Endothelial cell of umbilical vein (primary cell): ENCODE data around the gene TRIM10. TPM values are rescaled to one million over a fixed set of nuclear protein-coding genes. Genes with fewer than 3 reads are reported as not detected.

ENCODE experiments used
- BruUV-seq: library from RNA; stranded (reverse); fragments of 400-500 nt; replicated peaks from 2 replicates; lab custom pipeline; 2021; lab: Mats Ljungman, UMichigan
- CTCF ChIA-PET: fragments of 300-600, 350-600 bp; sonication (Branson Sonifier 250); formaldehyde crosslinking; loops from one replicate; lab custom pipeline; 2021; ENCODE audit warnings: antibody characterized with exemption, inconsistent platforms; lab: Charles Lee
- POLR2A ChIA-PET: fragments of 300-600, 350-600 bp; sonication (Branson Sonifier 250); formaldehyde crosslinking; loops from one replicate; lab custom pipeline; 2021; ENCODE audit warnings: antibody characterized with exemption, inconsistent platforms; lab: Charles Lee
- DNase-seq: peaks from one replicate; pipeline ENCODE4 v3.0.0-alpha.2; 2011; ENCODE audit warnings: low read depth, low spot score
- FAIRE-seq: peaks from 2 replicates; lab custom pipeline; 2011; peaks lifted over from hg19 to GRCh38; lab: Jason Lieb, UNC
- H2AFZ ChIP-seq: 2 replicates; pipeline ENCODE4 v1.6.0; 2012; ENCODE audit warnings: low read depth, low read length, control low read depth, inconsistent platforms
- H3K27ac ChIP-seq: 2 replicates; pipeline ENCODE4 v1.5.1; 2011; ENCODE audit warnings: low read depth, mild to moderate bottlenecking, control low read depth, low read length, moderate library complexity; ENCODE audit not compliant: insufficient read depth
- H3K27me3 ChIP-seq, 2 experiments: 2 replicates each; pipeline versions ENCODE4 v1.6.0 to v1.6.1; 2011; ENCODE audit warnings: low read length in 2 of 2, mixed read lengths in 1 of 2; ENCODE audit not compliant: control insufficient read depth in 2 of 2, insufficient read depth in 2 of 2
- H3K36me3 ChIP-seq, 2 experiments: 2 replicates in 1 of 2; 3 replicates in 1 of 2; pipeline ENCODE4 v1.5.1; 2011; ENCODE audit warnings: low read length in 2 of 2, mild to moderate bottlenecking in 1 of 2, moderate library complexity in 1 of 2; ENCODE audit not compliant: control insufficient read depth in 2 of 2, insufficient read depth in 2 of 2; ENCODE audit errors: extremely low read depth in 1 of 2
- H3K4me1 ChIP-seq: 3 replicates; pipeline ENCODE4 v1.5.1; 2011; ENCODE audit warnings: mild to moderate bottlenecking, low read length; ENCODE audit not compliant: control insufficient read depth, insufficient read depth; ENCODE audit errors: extremely low read depth
- H3K4me2 ChIP-seq: 2 replicates; pipeline ENCODE4 v1.6.1; 2011; ENCODE audit warnings: low read length, control low read depth, mixed read lengths; ENCODE audit not compliant: insufficient read depth
- H3K4me3 ChIP-seq, 3 experiments: fragments of 200-600 bp in 1 of 3; sonication (generic), shearing (Covaris generic) in 1 of 3; replicated peaks in 1 of 3; 2 replicates each; pipeline ENCODE4 v1.5.1; 2011 to 2016; ENCODE audit warnings: control low read depth in 3 of 3, low read length in 3 of 3, mild to moderate bottlenecking in 2 of 3, inconsistent platforms in 1 of 3, low read depth in 1 of 3, moderate library complexity in 1 of 3; ENCODE audit not compliant: insufficient read depth in 1 of 3
- H3K79me2 ChIP-seq: 2 replicates; pipeline ENCODE4 v1.6.0; 2012; ENCODE audit warnings: low read length, inconsistent platforms; ENCODE audit not compliant: control insufficient read depth, insufficient read depth
- H3K9ac ChIP-seq: replicated peaks from 2 replicates; pipeline ENCODE3; 2011; ENCODE audit warnings: low read length, control low read depth; ENCODE audit not compliant: insufficient read depth; ENCODE audit errors: extremely low read depth
- H3K9me1 ChIP-seq: replicated peaks from 3 replicates; pipeline ENCODE4 v1.6.0; 2011; ENCODE audit warnings: mild to moderate bottlenecking, low read length; ENCODE audit not compliant: control insufficient read depth, insufficient read depth; ENCODE audit errors: extremely low read depth
- H3K9me3 ChIP-seq: replicated peaks from 2 replicates; pipeline ENCODE4 v1.5.1; 2012; ENCODE audit warnings: low read length, inconsistent platforms; ENCODE audit not compliant: control insufficient read depth, insufficient read depth
- H4K20me1 ChIP-seq: replicated peaks from 2 replicates; pipeline ENCODE3; 2011; ENCODE audit warnings: mild to moderate bottlenecking, low read length; ENCODE audit not compliant: control insufficient read depth, insufficient read depth; ENCODE audit errors: extremely low read depth
- FOS ChIP-seq: IDR thresholded peaks from 2 replicates; pipeline ENCODE4 v1.6.1; 2011; ENCODE audit warnings: mild to moderate bottlenecking, low read length, moderate library complexity, borderline replicate concordance; ENCODE audit not compliant: insufficient read depth
- GATA2 ChIP-seq: IDR thresholded peaks from 2 replicates; pipeline ENCODE4 v1.7.0; 2011; ENCODE audit warnings: low read depth, mild to moderate bottlenecking, moderate library complexity, mixed read lengths, low read length; ENCODE audit not compliant: insufficient read length, insufficient read depth
- MYC ChIP-seq: IDR thresholded peaks from one replicate; pipeline ENCODE4 v1.6.1; 2011; ENCODE audit warnings: mild to moderate bottlenecking, low read depth, low read length
- POLR2A ChIP-seq: IDR thresholded peaks from 2 replicates; pipeline ENCODE4 v1.6.1; 2012; ENCODE audit warnings: low read depth, mild to moderate bottlenecking, control low read depth, low read length
- dilution Hi-C: fragments of 300-500 bp; cut with MboI; formaldehyde crosslinking; loops from one replicate; pipeline ENCODE4 v1.15.0; 2019; ENCODE audit warnings: low sequenced_read_pairs; ENCODE audit not compliant: extremely low pct_ligation_motif_present
- intact Hi-C: fragments of 100-400 bp; cut with micrococcal nuclease; formaldehyde crosslinking; loops from one replicate; pipeline ENCODE4 v1.10.0; 2022
- polyA plus RNA-seq, 4 experiments: library from polyadenylated mRNA; depleted of rRNA in 3 of 4; stranded (reverse) in 3 of 4; unstranded in 1 of 4; fragments of >200 nt; gene quantifications; 2 replicates each; pipeline versions ENCODE4 v1.2.1 to v1.2.3, GENCODE V29; 2011 to 2012; ENCODE audit warnings: missing spikeins in 1 of 4
- total RNA-seq: library from RNA; stranded (reverse); gene quantifications from 2 replicates; pipeline ENCODE4 v1.2.3, GENCODE V29; 2021

Gene TRIM10
- total and polyA plus RNA-seq, 2 donors (not counting 3 experiments of a cell fraction or from before 2014, with no cell fraction given), result not detected

DNA sequence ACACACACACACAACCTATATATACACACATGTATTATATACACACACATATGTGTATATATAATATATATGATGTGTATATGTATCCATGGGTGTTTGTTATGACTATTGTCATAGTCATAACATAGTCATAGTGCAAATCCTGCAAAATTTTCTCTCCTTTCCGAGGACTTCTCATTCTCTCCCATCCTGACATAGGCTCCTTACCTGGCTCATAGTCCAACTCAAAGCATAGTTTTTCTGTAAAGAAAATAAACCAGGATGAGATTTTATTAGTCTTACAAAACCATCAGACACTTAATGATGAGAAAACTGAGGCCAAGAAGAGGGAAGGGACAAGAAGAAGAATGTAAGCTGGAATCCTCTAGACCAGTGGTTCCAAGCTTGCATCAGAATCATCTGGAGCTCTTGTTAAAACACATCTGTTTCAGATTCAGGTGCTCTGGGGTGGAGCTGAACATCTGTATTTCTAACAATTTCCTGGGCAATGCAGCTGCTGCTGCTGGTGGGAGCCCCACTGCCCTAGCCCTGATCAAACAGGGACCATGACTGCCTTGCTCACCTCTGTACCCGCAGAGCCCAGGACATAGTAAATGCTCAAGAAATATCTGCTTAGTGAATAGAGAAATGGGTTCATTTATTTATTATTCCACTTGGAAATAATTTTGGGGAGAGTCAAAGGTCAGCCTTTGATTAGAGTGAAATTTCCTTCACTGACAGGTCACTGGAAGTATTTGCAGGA lies 5.3 kb downstream of the TRIM10 start:
- peaks cover 8% of the 10 kb centered on the region for H3K4me1 ChIP-seq
- no peak overlapping the region for H3K4me3 ChIP-seq
- H3K4me2 ChIP-seq, result peak overlapping the region; percentile 46
- POLR2A ChIA-PET, result no interaction called here
- TF ChIP-seq GATA2 (no peak), MYC (no peak), FOS (no peak), POLR2A (no peak)
- CTCF ChIA-PET, result no interaction called here
- H3K79me2 ChIP-seq, result no peaks in the 10 kb centered on the region
- no peaks in the 10 kb centered on the region for H3K9me1 ChIP-seq
- no peaks in the 10 kb centered on the region for H3K9me3 ChIP-seq
- H3K9ac ChIP-seq, result no peak overlapping the region
- dilution Hi-C loops (no loop called here), intact Hi-C loops (no loop called here)
- DNase-seq, result no peak
- H2AFZ ChIP-seq, result no peak overlapping the region
- FAIRE-seq, result no peak
- peaks cover 0 to 6% of the 10 kb centered on the region in 2 experiments for H3K27me3 ChIP-seq
- H3K36me3 ChIP-seq, result no peaks in the 10 kb centered on the region
- H3K27ac ChIP-seq, result no peak overlapping the region
- H4K20me1 ChIP-seq, result no peaks in the 10 kb centered on the region
- no TSS peak for BruUV-seq

DNA sequence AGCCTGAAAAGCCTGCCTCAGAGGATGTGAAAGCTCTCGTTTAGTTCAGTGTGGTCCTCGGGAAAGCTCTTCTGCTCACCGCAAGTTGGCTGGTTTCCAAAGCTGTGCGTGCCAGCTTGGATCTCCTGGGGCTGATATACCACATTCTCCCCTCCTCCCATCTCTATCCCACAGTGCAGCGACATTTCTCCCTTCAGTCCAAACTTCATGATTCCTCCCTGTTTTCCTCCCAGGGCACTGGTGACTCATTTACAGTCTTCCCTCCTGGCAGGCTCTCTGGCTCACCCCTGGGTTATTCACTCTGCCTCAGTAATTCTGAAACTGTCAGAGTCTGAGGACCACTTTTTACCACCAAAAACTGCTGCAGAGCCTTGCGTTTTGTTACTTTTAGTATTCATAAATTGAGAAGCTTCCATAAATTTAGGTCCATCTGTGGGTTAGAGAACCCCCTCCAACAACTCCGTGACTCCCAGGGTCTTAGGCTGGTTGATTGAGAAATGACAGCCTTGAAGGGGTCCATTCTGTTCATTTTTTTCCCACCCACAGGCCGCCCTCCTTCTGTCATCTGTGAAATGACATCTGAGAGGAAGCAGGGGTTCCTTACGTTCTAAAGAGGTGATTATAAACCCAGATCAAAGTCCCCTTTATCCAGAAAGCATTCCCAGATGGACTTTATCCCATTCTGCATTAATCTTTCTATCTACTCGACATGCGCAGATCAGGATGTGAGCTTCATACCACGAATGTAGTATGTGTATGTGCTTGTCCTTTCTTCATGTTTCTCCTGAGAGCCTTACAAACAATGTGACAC lies 6.1 kb downstream of the TRIM10 start:
- TF ChIP-seq GATA2 (no peak), FOS (peak; percentile 61)
- DNase-seq, result peak; percentile 21

More for the DNA sequence above, 6.1 kb downstream of the TRIM10 start:
- no peak overlapping the region for H2AFZ ChIP-seq
- BruUV-seq, result no TSS peak
- ChIA-PET POLR2A (no interaction called here), CTCF (interaction anchor here (1.3 kb wide), 1 partner anchor 24 kb away, joined by 7 read pairs; no protein-coding TSS in a partner anchor)
- dilution Hi-C loops (no loop called here), intact Hi-C loops (no loop called here)
- FAIRE-seq, result no peak
- no peak overlapping the region for H3K27ac ChIP-seq
- no peak overlapping the region for H3K4me3 ChIP-seq
- H4K20me1 ChIP-seq, result no peaks in the 10 kb centered on the region
- peaks cover 0 to 10% of the 10 kb centered on the region in 2 experiments for H3K27me3 ChIP-seq
- H3K9me3 ChIP-seq, result no peaks in the 10 kb centered on the region
- H3K4me1 ChIP-seq, result peaks cover 8% of the 10 kb centered on the region
- no peak overlapping the region for H3K4me2 ChIP-seq
- H3K9me1 ChIP-seq, result no peaks in the 10 kb centered on the region
- no peaks in the 10 kb centered on the region for H3K79me2 ChIP-seq
- no peak overlapping the region for H3K9ac ChIP-seq
- H3K36me3 ChIP-seq, result no peaks in the 10 kb centered on the region
